K562 (cell line): ENCODE results near the gene EFCAB10. TPM values are rescaled to one million over a fixed set of nuclear protein-coding genes. Genes with fewer than 3 reads are reported as not detected.

Experiments used
- FOXA3 ChIP-seq, 2 experiments: fragments of 450-650 bp in 1 of 2; sonication (generic) in 1 of 2; formaldehyde crosslinking; IDR thresholded peaks in 1 of 2; conservative IDR thresholded peaks in 1 of 2; 2 replicates each; pipeline versions ENCODE4 v1.4.0 to v1.8.0; 2020 to 2022; ENCODE audit warnings: mild to moderate bottlenecking in 2 of 2, missing genetic modification reagents in 1 of 2
- KLF10 ChIP-seq: fragments of 250-450 bp; sonication (Bioruptor Pico); IDR thresholded peaks from 2 replicates; pipeline ENCODE4 v1.6.1; 2021; ENCODE audit warnings: matching md5 sums
- NCOA6 ChIP-seq: fragments of 450-650 bp; IDR thresholded peaks from 2 replicates; pipeline ENCODE4 v1.6.1; 2017; ENCODE audit warnings: mild to moderate bottlenecking
- PTBP1 ChIP-seq: fragments of 200-400 bp; formaldehyde crosslinking; IDR thresholded peaks from 2 replicates; pipeline ENCODE4 v1.6.1; 2017; ENCODE audit warnings: low read depth, low read length
- ZBED1 ChIP-seq: IDR thresholded peaks from 2 replicates; pipeline ENCODE4 v1.6.1; 2014
- ZC3H11A ChIP-seq: IDR thresholded peaks from 2 replicates; pipeline ENCODE4 v1.6.1; 2012; ENCODE audit warnings: low read depth, low read length, improper control_type of control experiment
- ZNF277 ChIP-seq: fragments of 250-450 bp; sonication (Bioruptor Pico); IDR thresholded peaks from 2 replicates; pipeline ENCODE4 v1.8.0; 2022; ENCODE audit warnings: inconsistent platforms, mild to moderate bottlenecking, moderate library complexity, borderline replicate concordance
- ZNF407 ChIP-seq: fragments of 450-650 bp; IDR thresholded peaks from 2 replicates; pipeline ENCODE4 v1.6.1; 2016; ENCODE audit warnings: low read depth
- ZNF408 ChIP-seq: fragments of 250-450 bp; sonication (Bioruptor Pico); IDR thresholded peaks from 2 replicates; pipeline ENCODE4 v1.4.0; 2020; ENCODE audit warnings: low read depth, mild to moderate bottlenecking, moderate library complexity
- polyA plus RNA-seq, 8 experiments: library from polyadenylated mRNA; depleted of rRNA in 4 of 8; stranded (reverse) in 5 of 8; unstranded in 3 of 8; fragments of >200 nt; fragmentation: Nextera tagmentation in 2 of 8; fragmentation: Illumina TruSeq in 1 of 8; extraction: Ambion mirVana in 2 of 8; extraction: Trizol in 1 of 8; gene quantifications; 2 replicates each; pipeline versions ENCODE4 v1.2.1 to v1.2.3, GENCODE V29; 2011 to 2014; ENCODE audit warnings: inconsistent platforms in 1 of 8, missing spikeins in 1 of 8
- total RNA-seq, 7 experiments: library from RNA; depleted of rRNA in 6 of 7; stranded (reverse); fragments of >200 nt in 6 of 7; fragmentation: Illumina TruSeq in 2 of 7; extraction: Trizol in 2 of 7; gene quantifications; 2 replicates each; pipeline versions ENCODE4 v1.2.1 to v1.2.3, GENCODE V29; 2011 to 2021; ENCODE audit warnings: low replicate concordance in 1 of 7
- TF ChIP-seq, protein P1 (sequence below): fragments of 250-450 bp; sonication (Bioruptor Pico); IDR thresholded peaks from 2 replicates; pipeline ENCODE4 v1.5.0; 2021; ENCODE audit warnings: mild to moderate bottlenecking, moderate library complexity
- TF ChIP-seq, protein P2 (sequence below): fragments of 250-450 bp; sonication (Bioruptor Pico); IDR thresholded peaks from 2 replicates; pipeline ENCODE4 v1.9.0; 2021; ENCODE audit warnings: mild to moderate bottlenecking, inconsistent platforms

Gene EFCAB10
- total and polyA plus RNA-seq, 9 of the 15 experiments (the other 6 are each of a cell fraction or from before 2014, with no cell fraction given): 5.0 to 21.4 (median 16.8) TPM

GRCh38 chr7:105531792-105532671 lies 49.3 kb downstream of the EFCAB10 start, which contains the start of gene RINT1 (continued):
- TF ChIP-seq, protein P1, sequence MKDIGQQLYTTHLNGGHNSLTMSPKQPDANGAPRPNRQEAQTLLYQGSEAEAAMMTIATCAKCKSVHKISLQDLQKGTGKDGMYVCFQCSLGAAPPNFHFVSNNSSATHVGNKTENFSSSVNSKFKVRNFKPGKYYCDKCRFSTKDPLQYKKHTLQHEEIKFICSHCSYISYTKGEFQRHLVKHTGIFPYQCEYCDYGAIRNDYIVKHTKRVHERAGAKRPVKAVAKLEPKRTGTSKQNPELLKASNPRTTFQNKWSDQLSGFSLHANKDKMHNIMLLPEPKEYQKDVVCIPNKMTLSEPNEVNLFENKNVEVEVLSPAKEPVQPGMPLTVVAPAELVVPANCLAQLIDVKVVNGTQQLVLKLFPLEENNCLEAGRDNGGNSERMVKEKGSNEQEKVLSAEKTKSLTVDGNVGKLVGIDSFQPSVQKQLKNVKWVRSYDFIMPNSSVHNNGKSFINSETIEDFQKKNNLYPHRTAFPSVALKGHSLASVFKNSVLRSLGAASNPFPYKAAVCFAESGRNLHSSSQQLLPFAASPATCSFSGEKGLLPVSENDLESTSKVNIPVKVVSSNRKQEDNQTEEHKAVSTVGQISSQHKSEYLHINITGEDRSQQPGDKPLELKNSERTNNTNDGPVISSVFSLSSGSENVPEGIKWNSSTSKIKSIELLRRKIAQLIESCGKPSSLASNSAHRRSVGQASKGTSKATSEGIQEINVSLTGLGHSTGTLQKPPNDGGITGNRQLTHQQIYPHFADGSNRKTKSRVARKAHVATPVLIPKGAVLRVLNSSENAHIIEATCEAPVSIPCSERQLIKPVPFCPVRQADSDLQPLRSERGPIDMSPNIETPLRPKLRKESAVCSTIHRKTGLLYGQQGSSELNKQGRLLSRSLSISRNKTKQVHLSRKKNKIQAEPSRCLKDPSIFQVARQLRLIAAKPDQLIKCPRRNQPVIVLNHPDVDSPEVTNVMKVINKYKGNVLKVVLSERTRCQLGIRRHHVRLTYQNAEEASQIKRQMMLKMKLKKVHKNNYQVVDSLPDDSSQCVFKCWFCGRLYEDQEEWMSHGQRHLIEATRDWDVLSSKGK (CRISPR knock-in tag): no peak
- TF ChIP-seq, protein P2, sequence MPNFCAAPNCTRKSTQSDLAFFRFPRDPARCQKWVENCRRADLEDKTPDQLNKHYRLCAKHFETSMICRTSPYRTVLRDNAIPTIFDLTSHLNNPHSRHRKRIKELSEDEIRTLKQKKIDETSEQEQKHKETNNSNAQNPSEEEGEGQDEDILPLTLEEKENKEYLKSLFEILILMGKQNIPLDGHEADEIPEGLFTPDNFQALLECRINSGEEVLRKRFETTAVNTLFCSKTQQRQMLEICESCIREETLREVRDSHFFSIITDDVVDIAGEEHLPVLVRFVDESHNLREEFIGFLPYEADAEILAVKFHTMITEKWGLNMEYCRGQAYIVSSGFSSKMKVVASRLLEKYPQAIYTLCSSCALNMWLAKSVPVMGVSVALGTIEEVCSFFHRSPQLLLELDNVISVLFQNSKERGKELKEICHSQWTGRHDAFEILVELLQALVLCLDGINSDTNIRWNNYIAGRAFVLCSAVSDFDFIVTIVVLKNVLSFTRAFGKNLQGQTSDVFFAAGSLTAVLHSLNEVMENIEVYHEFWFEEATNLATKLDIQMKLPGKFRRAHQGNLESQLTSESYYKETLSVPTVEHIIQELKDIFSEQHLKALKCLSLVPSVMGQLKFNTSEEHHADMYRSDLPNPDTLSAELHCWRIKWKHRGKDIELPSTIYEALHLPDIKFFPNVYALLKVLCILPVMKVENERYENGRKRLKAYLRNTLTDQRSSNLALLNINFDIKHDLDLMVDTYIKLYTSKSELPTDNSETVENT: peak; percentile 100
- TF ChIP-seq ZNF277 (CRISPR knock-in tag): no peak
- TF ChIP-seq PTBP1: peak; percentile 28; the same call in 1 of the 2 replicates
- peak in 1 of 2 experiments; percentile 71; a peak in 1 of 4 replicates for TF ChIP-seq FOXA3 (CRISPR knock-in tag; conservative IDR thresholded peaks at IDR 0.05 in 1 of 2, IDR thresholded peaks at IDR 0.05 in 1 of 2)
- no peak for TF ChIP-seq KLF10
- TF ChIP-seq ZC3H11A: no peak
- no peak for TF ChIP-seq NCOA6
- no peak for TF ChIP-seq ZNF408 (CRISPR knock-in tag)
- TF ChIP-seq ZNF407: no peak
- 0 out of 2 replicates have a peak, but pooled peaks have one; percentile 73 for TF ChIP-seq ZBED1
